CD4-positive, alpha-beta T cell treated with Interleukin-12 subunit alpha and Interleukin-12 subunit beta, for 1 hour (primary cell): ENCODE results near the gene CPNE2.
"Not testable (repeated sequence)": the region's sequence is repeated elsewhere in the genome, so short reads cannot be mapped to it uniquely, and the experiment has no call there.

Experiments
- DNase-seq: peaks from one replicate; pipeline ENCODE4 v3.0.0-alpha.2; 2020

The CPNE2 gene

DNA sequence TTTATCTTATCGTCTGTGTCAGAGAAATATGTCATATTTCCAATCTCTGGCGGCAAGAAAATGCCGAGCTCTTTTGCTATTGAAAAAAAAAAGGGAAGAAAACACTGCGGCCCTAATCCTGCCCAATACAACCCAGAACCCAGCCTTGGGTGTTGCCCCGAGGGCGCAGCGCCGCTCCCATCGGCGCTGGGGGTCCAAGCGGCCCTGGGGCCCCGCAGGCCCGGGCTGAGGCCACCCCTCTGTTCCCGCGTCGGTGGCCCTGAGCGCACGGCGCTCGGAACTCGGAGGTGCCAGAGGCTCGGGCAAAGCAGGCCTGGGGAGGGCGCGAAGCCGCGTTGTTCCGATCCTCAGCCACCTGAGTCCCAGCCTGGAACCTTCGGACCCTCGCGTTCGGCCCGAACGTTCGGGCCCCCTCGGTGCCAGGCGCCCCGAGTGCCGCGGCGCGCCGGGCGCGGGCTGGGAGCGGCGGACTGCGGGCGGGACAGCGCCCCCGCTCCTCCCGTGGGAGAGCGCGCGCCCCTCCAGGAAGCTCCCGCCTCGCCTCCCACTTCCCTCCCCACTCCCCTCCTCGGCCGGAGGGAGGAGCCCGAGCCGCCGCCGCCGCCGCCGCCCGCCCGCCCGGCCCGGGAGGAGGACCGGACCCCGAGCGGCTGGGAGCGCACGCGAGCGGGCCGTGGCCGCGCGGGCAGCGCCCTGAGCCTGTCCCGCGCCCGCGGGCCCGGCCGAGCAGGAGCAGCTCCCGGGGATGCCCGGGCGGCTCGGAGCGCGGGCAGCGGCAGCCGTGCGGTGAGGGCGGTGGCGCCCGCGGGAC lies at the start of gene CPNE2:
Gene CPNE2, plus strand, starts transcription at position 609 of the 811 bp plus-strand sequence. CDS start 18,160 bp downstream, outside the sequence.
- peak; percentile 29 for DNase-seq

DNA sequence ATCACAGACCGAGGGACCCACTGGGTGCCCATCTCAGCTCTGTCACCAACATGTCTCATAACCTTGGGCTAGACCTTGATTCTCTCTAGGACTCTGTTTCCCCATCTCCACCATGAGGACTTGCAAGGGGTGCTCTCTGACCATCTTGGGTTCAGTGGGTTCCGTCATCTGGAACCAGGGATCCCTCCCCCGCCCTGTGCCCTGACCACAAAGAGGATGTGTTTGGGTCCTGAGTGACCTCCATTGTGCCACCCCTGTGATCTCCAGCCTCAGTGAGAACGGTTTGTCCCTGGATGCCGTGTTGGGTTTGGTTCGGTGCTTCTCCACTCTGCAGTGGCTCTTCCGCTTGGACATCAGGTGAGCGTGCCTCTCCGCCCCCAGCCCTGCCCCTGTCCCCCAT lies 49.1 kb upstream of the CPNE2 start:
- DNase-seq = no peak

DNA sequence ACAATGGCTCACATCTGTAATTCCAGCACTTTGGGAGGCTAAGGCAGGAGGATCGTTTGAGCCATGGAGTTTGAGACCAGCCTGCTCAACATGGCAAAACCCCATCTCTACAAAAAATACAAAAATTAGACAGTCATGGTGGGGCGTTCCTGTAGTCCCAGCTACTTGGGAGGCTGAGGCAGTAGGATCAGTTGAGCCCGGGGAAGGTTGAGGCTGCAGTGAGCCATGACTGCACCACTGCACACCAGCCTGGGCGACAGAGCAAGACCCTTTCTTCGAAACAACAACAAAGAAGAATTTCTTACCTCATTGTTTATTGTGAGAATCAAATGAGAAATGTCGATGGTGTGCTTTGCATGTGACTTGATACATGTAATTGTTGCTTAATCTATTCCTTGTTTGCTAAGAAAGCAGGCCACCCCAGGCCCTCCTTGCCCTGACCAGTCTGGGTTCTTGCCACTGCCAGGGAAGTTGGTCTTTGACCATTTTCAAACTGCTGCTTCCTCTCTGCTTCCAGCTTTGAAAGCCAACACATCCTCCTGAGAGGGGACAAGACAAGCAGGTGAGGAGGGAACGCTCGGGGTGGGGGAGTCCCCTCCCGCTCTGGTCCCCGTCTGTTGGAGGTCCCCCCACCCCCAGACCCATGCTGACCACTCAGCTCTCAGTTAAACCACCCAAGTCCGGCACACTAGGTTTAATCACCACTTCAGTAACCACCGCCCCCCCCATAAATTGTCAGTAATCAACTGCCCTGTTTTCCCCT lies 47.3 kb upstream of the CPNE2 start:
- no peak for DNase-seq

DNA sequence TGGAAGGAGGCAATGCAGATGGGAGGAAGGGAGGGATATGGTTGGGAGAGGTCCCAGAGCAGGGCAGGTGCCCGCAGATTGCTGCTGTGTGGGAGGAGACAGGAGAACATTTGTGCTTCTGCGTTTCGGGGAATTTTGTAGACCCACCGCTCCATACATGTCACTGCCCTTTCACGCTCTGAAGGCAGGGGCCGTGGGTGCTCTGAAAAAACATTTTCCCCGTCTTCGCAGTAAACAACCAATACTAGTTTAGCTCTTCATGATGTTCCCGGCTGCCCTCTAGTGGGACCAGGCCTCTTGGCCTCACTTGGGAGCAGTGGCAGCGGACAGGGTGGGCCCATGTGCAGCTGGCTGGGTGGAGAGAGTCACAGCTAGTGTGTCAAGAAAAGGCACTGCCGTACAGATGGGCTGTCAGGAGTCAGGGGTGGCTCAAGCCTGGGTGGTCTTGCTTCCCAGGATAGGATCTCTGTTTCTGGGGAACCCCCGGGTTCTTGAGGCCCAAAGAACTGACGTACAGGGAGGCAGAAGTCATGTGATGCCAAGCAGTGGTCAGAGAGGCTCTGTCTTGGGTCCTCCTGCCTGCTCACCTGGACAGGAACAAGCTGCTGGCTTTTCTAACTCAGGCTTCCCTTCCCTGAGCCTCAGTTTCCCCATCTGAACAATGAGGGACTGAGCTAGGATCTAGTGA lies 46.5 kb upstream of the CPNE2 start:
- peak; percentile 40 for DNase-seq

DNA sequence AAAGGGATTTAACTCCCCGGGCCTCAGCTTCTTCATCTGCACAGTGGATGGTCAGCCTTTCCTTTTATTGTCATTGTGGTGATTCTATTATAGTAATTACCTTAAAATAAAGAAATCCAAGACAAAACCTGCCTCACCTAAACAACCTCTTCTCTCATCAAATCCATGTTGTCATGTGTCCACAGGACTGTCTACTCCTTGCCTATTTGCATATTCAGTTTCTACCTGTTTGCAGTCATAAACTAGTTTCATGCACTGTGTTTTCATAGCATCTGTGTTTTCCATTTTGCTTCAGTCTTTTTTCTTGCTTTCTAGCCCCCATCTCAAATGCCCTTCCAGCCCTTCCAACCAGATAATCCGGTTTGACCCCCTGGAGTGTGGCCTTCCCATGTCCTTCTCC lies 44.3 kb upstream of the CPNE2 start:
- no peak for DNase-seq

DNA sequence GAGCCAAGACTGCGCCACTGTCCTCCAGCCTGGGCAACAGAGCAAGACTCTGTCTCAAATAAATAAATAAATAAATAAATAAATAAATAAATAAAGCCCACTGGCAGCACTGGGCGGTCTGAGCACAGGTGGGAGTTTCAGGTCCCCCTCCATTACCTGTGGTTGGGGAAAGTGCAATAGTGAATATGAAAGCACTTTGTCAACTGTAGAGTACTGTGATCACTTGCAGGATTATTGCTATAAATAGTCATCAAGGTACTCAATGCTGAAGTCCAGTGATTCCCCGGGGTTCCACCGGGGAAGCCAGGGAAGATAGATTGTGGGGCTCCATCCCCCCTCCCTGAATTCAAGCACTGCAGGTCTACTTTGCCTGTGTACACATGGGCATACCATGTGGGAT lies 42.7 kb upstream of the CPNE2 start:
- DNase-seq = no peak

DNA sequence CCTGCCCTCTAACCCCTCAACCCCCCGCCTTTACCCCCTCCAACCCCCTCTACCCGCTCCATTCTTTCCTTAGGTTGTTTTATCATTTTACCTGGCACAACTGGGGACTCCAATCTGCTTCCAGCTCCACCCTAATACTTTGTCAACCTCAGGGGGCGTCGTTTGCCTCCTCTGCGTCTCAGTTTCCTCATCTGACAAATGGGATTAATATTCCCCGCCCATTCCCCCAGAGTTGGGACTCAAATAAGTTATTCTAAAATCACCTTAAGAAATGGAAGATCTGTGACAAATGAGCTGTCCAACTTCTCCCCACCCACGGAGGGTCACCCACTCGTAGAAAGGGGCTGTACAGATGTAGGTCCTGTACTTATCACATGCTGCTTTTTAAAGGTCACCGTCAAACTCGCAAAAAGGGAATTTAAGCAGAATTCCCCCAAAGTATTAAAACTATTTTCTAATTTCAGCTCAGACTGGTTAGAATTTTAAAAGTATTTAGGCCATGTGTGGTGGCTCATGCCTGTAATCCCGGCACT lies 40.6 kb upstream of the CPNE2 start:
- no peak for DNase-seq

DNA sequence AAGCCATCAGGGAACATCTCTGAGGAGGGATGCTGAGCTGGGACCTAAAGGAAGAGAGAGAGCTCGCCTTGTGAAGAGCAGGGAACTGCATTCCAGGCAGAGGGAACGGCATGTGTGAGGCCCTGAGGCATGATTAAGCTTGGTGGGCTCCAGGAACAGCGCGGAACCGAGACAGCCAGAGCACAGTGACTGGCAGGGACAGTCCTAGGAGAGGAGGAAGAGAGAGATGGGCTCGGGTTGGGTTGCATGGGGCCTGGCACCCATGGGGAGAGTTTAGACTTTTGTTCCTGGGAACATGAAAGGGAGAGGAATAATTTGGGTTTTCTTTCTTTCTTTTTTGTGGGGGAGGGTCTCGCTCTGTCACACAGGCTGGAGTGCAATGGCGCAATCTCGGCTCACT lies 39.2 kb upstream of the CPNE2 start:
- DNase-seq = no peak

DNA sequence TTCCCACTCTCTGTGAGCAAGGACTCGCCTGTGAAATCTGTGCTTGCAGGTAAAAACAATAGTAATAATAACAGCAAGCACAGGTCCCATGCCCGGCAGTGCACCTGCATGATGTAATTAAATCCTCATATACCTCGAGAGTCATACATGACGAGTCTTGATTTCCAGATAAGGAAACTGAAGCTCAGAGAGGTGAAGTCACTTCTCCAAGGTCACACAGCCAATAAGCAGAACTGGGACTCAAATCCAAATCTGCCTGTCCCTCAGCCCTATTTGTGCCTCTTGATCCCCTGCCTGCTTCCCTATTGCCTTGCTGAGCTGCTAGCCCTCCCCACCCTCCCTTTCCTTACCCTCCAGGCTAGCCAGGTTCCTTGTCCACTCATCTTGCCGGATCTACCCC lies 38.0 kb upstream of the CPNE2 start:
- no peak for DNase-seq

DNA sequence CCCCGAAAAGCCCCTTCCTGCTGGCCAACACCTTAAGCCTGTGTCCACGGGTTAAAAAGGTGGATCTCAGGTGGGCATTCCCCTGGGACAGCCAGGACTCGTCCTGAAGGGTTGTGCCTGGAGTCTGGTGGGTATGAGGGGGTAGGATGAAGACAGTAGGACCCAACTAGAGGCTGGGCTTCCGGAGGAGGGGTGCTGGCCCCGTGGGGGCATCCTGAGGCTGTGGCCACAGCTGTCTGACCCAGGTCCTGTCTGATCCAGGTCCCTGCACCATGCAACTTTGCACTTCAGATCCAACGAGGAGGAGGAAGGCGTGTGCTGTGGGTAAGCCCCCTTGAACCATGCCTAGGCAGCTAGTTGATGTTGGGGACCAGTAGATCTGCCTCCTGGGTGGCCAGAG lies 37.6 kb upstream of the CPNE2 start:
- DNase-seq = no peak

DNA sequence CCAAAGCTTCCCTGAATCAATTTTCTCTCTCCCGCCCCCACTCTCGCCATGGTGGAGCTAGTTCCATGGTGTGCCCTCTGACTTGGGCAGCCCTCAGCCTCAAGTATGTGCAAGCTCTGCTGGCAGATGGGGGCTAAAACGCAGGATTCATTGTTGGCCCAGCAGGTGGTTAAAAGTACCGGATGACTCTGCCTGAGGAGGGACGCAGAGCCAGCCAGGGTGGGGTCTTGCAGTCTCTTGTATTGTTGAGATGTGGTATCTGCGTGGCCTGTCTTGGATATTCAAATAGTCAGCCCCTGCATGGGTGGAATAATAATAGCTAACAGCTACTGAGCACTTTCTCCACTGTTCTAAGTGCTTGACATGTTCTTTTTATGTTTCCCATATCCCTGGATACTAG lies 36.7 kb upstream of the CPNE2 start:
- DNase-seq = no peak

DNA sequence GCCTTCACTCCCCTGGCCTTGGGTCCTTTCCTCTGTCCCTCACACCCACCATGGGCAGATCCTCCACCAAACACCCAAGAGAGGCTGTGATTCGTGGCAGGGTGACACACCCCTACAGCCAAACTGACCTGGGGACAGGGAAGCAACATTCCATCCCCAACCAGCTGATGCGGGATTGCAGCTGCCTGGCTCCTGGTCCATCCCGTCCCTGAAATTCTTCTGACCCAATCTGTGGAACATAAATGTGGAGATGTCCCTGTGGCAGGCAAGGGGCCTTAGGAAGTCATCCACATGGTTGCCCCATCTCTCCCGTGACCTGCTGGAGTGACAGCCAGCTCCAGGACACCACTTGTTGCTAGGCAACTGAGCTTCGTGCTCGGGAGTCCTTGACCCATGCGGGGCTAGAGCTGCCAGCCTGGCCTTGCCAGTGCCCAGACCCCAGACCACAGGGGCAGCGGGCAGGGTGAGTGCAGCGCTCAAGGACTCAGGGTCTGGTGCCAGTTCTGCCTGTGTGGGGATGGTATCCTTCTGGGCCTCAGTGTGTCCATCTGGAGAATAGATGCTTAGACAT lies 34.0 kb upstream of the CPNE2 start:
- DNase-seq = no peak

DNA sequence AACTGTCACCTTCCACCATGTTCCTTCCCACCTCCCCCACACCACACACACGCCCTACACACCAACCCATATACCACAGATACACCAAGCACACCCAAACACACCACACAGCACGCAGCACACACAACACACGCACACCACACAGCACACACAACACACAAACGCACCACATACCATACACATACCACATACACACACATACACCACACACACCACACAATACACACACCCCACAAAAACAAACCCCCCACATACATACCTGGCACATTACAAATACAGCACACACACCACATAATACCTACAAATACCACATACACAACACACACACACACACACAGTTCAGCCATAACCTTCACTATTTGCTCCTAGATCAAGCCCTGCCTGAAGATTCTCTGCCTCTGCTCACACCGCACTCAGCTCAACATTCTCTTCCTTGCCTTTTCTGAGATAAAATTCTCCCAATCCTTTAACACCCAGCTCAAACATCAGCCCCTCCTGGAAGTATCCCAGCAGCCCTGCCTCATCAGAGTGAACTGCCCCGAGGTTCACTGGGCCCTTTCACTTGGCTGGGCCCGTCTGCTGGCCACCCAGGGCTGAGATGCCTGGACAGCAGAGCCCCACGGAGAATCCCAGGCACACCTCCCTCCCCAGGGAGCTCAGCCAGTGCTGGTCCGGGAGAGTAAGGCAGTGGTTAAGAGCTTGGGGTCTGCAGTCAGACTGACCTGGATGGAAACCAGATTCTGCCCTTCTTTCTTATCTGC lies 31.9 kb upstream of the CPNE2 start:
- DNase-seq = no peak

DNA sequence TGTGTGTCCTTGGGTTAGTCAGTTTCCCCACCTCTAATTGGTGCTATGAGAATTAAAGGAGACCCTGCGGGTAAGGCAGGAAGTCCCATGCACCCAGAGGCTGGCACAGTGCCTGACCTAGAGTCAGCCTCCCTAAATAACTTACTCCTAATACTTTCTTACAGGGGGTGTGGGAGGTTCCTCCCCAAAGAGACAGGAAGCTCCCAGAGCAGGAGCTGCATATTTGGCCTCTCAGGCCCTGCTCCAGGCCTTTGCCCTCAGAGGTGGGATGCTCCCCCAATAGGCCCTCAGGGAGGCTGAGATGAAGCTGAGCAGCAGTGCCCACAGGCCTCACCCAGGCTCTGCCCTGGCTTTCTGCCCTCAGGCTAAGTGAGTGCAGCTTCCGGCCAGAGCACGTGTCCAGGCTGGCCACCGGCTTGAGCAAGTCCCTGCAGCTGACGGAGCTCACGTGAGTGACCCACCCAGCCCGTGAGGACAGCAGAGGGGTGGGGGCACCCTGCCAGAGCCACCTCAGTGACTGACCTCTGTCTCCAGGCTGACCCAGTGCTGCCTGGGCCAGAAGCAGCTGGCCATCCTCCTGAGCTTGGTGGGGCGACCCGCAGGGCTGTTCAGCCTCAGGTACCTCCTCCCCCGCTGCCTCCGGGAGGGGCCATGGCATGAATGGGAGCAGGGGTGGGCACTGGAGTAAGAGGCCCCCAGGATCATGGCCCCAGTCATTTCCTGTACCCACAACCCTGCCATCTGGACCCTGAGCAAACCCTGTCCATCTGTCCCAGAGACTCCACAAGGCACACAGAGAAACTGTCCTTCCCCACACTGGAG lies 31.1 kb upstream of the CPNE2 start:
- no peak for DNase-seq

DNA sequence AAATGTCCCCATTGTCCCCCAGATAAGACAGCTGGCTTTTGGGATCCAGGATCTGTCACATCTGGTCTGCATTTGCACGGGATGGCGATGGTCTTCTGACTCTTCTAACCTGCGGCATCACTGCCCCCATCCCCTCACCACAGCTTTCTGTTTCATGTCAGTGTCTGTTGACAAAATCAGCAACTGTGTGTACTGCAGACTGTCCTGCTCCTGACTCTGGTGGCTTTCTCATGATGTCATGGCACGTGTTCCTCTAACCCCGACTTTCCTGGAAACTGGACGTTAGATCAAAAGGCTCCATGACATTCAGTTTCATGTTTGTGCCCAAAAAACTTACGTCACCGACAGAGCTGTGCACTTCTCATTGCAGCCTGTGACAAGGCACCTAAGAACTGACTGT lies 30.1 kb upstream of the CPNE2 start:
- DNase-seq = no peak

DNA sequence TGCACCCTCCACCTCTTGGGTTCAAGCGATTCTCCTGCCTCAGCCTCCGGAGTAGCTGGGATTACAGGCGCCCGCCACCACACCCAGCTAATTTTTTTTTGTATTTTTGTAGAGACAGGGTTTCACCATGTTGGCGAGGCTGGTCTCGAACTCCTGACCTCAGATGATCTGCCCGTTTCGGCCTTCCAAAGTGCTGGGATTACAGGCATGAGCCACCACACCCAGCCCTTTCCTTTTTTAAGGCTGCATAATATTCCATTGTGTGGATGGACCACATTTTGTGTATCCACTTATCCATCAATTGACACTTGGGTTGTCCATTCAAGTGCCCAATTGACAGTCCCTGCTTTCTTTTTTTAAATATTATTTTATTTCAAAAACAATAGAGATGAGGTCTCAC lies 29.2 kb upstream of the CPNE2 start:
- DNase-seq = not testable (repeated sequence)

DNA sequence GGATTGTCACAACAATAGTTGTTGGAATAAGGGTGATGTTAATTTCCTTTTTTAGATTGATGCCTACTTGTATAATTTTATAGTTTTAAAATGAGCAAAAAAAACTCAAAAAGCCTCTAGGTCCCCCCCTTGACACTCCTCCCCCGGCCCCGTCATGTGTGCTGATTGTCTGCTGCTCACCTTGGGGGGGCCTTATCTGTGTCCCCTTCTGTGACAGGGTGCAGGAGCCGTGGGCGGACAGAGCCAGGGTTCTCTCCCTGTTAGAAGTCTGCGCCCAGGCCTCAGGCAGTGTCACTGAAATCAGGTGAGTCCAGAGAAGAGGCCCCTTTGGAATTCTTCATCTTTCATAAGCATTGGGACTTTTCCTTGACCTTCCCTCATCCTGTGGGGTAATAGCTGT lies 27.4 kb upstream of the CPNE2 start:
- DNase-seq = no peak

DNA sequence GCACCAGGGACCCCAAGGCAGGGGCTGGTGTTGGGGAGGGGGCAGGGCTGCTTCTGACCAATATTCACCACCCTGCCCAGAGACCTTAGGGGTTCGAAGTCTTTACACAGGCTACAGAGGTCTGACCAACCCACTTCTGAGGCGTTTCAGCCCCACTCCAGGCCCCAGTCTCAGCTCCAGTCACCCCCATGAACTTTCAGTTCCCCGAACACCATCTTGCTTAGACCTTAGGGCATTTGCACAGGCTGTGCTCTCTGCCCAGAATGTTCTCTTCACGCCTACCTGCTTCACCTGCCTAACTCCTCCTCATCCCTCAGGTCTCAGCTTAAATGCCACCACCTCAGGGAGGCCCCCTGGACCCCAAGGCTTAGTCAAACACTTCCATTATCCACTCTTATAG lies 25.8 kb upstream of the CPNE2 start:
- no peak for DNase-seq

DNA sequence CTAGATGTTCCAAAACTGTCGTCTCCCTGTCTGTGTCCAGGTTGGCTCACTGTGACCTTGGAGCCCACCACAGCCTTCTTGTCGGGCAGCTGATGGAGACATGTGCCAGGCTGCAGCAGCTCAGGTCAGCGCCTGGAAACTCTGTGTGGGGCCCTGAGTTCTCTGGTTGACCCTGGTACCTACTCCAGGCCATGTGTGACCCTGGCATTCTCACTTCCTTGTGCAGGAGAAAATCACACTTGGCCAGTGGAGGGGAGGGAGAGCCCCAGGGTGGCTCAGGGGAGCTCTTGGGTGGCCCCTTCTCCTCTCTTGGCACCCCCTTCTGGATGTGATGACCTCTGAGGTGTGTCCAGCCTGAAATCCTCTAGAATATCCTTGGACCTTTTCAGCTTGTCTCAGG lies 25.0 kb upstream of the CPNE2 start:
- DNase-seq = no peak

DNA sequence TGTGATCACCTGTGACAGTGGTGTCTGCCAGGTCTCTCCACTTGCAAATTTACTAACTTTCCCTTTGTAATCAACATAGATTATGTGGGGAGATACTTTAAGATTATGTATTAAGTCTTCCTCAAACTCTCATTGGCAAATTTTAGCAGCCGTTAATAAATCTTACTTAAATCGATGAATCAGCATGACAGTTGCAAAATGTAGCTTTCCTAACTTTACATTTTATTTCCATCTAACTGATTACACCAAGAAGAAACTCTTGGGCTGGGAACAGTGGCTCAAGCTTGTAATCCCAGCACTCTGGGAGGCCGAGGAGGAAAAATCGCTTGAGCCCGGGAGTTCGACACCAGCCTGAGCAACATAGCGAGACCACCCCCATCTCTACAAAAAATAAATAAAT lies 23.3 kb upstream of the CPNE2 start:
- DNase-seq = no peak

DNA sequence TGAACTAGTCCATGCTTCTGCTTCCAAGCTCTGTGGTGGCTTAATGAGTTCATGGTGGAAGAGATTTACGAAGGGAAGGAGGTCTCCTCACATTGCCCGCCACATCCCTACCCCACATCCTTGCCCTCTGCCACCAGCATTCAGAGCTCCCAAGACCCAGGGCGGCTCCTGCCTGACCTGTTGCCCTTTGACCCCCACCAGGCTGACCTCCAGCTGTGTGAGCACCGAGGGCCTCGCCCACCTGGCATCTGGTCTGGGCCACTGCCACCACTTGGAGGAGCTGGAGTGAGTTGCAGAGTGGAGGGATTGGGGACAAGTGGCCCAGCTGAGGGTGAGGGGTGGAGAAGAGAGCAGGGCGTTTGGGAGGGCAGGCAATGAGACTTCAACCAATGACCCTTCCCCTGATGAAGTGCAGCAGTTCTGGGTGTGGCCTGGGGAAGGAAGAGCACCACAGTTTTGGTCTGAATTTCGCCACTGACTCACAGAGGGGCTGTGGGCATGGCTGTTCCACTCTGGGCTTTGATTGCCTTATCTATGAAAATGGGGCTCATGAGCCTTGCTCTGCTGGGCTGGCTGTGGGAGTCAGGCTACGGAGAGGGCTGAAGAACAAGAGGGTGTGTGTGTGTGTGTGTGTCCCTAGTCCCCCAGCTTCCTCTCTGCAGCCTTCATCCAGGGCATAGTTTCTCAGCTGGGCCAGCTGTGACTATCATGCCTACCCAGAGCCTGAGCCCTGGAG lies 22.6 kb upstream of the CPNE2 start:
- DNase-seq = no peak
